ENCODE measurements around the gene INSL6.
"Not testable (repeated sequence)": the region's sequence is repeated elsewhere in the genome, so short reads cannot be mapped to it uniquely, and the experiment has no call there.

Gene INSL6, protein sequence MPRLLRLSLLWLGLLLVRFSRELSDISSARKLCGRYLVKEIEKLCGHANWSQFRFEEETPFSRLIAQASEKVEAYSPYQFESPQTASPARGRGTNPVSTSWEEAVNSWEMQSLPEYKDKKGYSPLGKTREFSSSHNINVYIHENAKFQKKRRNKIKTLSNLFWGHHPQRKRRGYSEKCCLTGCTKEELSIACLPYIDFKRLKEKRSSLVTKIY

DNA sequence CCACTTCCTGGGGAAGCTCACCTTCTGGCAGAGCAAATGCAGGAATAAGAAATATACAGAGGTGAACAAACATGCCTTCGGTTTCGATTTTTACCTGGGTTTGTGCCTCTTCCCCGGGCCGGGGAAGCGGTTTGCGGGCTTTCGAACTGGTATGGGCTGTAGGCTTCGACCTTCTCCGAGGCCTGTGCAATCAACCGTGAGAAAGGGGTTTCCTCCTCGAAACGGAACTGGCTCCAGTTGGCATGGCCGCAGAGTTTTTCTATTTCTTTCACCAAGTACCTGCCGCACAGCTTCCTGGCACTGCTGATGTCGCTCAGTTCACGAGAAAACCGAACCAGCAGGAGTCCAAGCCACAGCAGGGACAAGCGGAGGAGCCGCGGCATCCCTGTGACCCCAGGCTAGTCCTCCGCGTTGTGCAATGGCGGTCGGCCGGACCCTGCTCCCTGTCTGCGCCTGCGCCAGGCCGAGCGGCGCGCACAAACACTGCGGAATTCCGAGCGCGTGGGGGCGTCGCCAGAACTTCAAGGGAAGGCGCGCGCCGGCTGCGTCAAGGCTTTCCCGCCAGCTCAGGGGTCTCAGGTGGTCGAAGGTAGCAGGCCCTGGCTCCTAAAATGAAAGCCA is at the start of gene INSL6:
INSL6 (minus strand) TSS at position 420 of the 621 bp plus-strand sequence; CDS start at position 383, 37 bp downstream.
- DNase-seq, result no peak

DNA sequence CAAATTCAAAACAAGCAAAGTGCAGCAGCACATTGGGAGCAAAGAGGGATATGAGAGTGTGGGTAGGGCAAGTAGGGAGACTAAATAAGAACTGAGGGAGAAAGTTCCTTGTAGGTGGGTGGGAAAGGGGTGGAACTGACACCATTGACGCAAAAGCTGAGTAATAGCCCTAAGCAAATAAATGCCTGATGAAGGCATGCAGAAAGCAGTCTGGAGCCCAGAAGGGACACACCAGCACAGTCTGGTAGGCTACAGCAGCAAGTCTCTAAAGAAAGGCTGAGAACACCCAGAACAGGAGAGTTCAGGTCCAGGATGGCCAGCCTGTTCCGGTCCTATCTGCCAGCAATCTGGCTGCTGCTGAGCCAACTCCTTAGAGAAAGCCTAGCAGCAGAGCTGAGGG is 45.8 kb upstream of the INSL6 start, which contains the start of gene INSL4:
INSL4 (plus strand) TSS at position 208 of the 400 bp plus-strand sequence; CDS start at position 313, 105 bp downstream.
- no peak for DNase-seq

DNA sequence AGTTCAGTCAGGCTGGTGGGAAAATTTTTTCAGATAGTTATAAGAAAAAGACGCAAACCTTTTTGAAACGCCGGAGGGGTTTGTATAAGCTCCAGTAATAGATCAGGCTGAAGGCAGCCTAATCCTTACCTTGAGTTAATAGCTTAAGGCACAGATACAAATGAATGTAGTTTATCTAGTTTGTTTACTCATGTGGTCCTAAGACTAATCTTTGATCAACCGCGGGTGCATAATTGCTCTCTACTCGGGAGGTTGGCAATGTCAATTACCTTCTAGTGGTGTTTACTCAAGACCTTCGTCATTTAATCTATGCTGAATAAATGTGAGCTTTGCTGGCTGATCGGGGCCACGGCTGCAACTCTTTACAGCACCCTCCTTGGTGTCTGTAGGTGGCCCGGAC is 45.1 kb upstream of the INSL6 start:
- DNase-seq, result no peak

DNA sequence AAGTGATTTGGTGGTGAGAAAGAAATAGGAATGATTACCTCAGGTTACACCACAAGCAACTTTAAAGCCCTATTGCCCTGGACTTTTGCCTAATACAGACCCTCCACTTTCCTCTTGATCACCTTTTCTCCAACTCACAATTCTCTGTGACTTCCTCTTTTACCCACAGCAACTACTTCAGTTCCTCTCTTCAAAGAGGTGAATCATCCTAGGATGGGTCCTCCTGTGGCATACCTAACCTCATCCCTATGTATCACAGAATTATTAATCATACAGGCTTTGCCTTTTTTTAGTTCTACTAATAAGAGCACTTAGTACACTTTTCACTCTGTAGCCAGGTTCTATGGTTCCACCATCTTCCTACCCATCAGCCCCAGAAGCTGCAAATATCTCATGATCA is 19.6 kb upstream of the INSL6 start:
- DNase-seq, result no peak

DNA sequence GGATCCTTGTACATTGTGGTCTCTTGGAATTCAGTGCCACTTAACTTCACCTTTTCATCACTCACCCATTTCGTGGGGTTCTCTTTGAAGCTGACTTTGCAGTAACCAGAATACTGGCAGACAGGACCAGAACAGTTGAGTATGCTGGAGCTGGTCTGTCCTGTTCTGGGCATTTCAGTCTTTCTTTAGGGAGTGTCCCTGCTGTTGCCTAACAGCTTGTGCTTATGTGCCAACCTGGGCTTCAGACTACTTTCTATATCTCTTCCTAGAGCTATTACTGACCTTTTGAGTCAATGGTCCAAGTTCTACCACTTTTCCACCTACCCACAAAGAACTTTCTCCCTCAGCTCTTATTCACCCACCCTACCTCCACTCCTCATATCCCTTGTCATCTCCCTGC is 10.0 kb upstream of the INSL6 start:
- DNase-seq, result no peak

DNA sequence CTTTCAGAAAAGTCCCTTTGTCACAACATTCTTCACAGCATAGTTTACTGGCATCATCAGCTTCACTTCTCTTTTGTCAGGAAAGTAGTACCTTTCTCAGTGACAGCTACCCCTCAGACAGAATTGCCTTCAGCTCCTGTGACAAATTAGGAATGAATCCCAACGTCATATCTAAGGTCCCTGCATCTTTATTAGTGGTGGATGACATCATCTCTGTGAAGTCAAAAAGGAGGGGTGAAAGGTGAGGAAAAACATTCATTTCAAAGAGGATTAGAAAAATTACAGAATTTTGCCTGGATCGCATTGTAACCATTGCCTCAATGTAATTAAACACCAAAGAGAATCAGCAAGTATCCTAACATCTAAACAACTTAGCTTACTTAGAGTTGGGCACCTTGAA is 7.9 kb upstream of the INSL6 start:
- no peak for DNase-seq

DNA sequence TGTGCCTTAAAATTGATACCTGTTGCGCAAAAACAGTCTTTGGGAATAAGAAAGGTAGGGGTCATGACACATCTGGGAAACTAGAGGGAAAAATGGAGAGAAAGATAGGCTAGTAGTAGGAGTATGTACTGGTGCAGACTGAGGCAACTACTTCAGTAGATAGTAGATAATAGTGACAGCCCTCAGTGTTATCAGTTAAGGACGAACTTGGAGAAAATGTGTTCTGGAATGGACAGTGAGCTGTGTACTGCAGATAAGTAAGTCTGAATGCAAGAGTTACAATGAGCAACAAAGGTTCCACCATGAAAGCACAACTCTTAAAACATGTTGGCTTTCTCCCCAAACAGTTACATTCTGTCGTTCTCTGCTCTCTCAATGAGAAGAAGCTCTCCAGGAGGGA is 6.5 kb upstream of the INSL6 start:
- DNase-seq, result no peak

DNA sequence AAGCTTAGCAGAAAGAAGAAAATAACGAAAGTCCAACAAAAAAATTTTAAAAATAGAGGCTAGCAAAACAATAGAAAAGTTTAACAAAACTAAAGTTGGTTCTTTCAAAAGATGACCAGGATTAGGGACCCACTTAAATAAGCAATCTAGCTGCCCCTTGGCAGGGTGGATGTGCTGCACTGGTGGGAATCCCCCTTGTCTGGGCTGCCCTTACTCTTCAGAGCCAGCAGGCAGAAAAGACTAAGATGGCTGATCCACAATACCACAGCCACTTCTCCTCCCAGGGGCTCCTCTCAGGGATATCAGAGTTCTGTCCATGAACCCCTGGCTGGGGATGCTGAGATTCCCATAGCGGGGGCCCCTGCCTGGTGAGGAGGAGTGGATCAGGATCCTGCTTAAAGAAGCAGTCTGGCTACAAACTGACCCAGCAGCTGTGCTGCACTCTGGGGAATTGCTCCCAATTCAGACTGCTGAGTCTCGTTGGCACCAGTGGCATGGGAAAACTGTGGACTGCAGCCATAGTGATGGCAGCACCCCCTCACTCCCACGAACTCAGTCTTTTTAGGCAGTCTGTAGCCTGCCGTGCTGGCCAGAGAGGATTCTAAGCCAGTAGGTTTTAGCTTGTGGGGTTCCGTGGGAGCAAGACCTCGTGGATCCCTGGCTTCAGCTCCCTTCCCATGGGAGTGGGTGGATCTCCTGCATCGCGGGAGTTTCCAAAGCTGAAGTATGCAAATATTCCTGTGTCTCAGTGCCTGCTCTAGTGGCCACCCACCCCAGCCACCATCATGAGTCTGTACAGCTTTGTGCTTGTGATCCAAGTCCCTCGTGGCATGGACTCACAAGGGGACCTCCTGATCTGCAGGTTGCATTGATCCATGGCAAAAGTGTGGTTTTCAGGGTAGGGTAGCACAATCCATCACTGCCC is 2.9 kb upstream of the INSL6 start:
- no peak for DNase-seq

DNA sequence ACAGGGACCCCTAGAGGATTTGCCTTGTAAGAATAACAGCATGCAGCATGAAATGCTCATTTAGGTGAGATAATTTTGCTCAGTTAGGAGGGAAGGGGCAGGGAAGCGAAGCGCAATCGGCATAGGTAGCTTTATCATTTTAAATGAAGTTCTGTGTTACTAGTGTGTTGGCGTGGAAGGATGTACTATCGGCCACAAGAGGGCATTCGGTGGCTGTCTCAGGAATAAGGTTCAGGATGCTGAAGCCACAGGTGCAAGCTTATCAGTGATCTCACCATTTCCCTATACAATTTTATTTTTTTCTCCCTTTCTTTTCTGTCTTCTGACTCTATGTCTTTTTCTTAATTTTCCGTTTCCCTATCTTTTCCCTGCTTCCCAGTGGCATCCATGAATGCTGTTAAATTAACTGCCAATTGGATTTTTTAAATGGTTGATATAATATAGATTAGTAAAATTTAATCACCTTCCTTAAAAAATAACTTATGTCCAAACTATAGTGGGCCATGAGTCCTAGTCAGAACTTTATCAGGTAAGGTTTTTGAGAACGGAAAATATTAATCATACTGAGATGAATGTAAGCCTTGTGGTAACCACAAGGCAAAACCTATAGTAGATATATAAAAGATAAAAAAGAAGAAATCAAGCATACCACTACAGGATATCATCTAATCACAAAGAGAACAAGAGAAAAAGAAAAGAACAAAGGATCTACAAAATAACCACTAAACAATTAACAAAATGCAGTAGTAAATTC is 1.2 kb upstream of the INSL6 start:
- peak; percentile 15 for DNase-seq

DNA sequence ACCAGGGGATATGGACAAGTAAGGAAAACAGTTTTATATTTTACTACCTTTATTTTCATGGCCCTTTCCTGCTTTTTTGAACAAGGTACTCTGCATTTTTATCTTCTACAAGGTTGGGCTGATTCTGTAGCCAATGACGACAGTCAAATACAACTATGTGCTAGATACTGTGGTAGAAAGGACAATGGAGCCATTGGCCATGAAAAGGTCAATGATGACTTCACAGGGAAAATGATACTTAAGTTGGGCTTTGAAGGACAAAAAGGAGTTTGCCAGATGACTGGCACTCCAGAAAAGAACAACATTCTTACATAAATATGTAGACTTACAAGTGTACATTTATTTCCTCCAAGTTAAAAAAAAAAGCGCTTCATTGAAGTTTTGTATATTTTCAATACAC is 663 bp downstream of the INSL6 start:
- DNase-seq, result no peak

DNA sequence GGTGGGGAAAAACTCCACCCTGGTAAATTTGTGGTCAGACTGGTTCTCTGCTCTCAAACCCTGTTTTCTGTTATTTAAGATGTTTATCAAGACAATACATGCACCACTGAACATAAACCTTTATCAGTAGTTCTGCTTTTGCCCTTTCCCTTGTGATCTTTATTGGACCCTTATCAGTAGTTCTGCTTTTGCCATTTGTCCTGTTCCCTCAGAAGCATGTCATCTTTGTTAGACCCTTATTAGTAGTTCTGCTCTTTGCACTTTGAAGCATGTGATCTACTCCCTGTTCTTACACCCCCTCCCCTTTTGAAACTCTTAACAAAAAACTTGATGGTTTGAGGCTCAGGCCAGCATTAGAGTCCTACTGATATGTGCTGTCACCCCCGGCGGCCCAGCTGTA is 4.8 kb downstream of the INSL6 start:
- not testable (repeated sequence) for DNase-seq

DNA sequence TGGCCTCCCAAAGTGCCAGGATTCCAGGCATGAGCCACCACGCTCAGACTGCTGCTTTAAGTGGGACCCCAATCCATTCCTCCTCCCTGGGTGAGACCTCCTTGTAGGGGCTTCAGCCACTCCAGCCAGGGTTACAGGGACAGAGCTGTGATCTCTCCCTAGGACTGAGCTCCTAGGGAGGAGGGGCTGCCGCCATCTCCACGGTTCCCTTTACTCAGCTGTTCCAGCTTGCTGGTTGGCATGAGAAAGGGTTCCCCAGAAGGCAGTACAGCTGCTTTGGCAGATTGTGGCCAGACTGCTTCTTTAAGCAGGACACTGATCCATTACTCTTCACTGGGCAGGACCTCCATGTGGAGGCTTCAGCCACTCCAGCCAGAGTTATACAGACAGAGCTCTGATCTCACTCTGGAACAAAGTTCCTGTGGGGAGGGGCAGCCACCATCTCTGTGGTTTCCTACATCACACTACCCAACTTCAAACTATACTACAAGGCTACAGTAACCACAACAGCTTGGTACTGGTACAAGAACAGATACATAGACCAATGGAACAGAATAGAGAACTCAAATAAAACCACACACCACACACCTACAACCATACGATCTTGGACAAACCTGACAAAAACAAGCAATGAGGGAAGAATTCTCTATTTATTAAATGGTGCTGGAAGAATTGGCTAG is 7.2 kb downstream of the INSL6 start:
- DNase-seq, result no peak

DNA sequence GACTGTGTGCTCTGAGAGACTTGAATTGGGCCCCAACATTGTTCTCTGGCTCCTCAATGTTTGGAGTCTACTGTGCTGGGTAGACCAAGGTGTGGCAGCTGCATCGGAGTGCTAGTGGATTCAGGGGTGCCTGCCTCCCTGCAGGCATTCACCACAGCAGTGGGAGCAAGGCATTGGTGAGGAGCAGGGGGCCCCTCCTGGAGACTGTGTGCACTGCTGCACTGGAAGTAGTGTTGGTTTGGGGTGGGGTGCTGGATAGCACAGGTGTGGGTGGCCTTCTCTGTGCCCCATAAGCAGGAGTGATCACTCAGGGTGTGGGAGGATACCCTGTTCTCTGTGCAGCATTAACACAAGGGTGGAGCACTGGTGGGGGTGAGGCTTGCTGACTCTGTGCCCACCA is 39.2 kb downstream of the INSL6 start:
- DNase-seq, result no peak

DNA sequence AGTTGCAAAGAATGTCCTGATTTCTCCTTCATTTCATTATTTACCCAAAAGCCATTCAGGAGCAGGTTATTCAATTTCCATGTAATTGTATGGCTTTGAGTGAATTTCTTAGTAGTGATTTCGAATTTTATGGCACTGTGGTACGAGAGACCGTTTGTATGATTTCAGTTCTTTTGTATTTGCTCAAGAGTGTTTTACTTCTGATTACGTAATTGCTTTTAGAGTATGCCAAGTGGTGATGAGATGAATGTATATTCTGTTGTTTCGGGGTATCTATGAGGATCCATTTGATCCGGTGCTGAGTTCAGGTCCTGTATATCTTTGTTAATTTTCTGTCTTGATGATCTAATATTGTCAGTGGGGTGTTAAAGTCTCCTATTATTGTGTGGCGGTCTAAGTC is 41.2 kb downstream of the INSL6 start:
- DNase-seq, result no peak

DNA sequence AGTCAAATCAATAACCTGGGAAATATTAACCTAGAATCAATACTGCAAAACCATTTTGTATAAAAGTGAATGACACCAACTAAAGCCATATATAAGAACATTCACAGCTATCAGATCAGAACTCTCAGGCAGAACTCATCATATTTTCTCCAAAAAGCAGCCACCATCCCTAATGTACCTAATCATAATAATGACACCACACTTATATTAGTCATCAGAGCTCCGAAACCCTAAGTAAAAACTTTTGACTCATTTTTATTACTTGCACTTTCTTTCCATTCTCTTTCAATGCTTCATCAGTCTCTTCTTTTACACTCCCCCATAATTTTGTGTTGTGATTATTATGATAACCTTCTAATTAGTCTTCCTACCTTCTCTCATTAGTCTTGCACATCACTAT is 45.3 kb downstream of the INSL6 start:
- no peak for DNase-seq

DNA sequence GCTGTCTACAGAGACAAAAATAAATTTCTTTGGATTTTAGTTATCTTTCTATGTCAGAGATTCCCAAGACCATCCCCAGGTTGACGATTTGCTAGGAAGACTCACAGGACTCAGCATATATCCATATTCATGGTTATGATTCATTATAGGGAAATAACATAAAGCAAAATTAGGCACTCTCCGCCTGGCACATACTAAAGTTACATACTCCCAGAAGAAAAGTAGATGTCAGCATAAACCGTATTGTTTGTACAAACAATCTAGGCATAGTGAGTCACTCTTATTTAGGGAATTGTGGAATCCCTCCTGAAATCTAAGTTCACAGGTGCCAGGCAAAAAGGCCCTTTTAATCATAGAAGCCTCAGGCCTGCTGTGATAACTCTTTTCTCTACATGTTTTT is 62.9 kb downstream of the INSL6 start:
- no peak for DNase-seq

DNA sequence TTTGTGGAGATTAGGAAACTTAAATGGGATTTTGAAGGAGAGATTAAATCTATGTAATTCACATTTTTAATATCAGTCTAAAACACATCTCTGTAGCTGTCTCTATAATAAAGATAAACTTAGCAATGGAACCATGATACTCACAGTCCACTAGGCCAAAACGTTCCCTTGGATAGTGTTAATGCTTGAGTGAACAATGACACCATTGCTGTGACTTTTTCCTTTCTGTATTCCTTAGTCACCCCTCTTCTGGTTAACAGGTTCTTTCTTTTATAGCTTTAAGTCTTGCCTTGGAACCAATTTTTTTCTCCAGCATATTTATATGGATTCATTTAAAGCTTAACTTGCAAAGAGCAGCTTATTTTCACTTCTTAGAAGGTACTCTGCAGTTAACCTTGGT is 63.3 kb downstream of the INSL6 start:
- no peak for DNase-seq

DNA sequence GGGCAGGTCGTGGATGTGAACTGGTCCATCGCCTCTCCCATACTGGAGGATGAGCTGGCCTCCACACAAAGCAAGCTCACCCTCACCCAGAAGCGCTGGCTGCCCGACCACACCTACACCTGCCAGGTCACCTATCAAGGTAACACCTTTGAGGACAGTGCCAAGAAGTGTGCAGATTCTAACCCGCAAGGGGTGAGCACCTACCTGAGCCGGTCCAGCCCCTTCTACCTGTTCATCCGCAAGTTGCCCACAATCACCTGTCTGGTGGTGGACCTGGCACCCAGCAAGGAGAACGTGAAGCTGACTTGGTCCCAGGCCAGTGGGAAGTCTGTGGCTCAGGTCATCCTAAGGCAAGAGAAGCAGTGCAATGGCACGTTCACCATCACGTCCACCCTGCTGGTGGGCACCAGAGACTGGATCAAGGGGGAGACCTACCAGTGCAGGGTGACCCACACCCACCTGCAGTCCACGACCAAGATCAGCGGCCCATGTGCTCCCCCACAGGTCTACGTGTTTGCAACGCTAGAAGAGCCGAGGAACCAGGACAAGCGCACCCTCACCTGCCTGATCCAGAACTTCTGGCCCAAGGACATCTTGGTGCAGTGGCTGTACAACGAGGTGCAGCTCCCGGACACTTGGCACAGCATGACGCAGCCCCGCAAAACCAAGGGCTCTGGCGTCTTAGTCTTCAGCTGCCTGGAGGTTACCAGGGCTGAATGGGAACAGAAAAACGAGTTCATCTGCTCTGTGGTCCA is 71.3 kb downstream of the INSL6 start:
- no peak for DNase-seq
